NT2/D1 (cell line): ENCODE data around the gene RPH3AL.

Experiments used
- YY1 ChIP-seq: IDR thresholded peaks from 2 replicates; pipeline ENCODE4 v1.6.1; 2011; ENCODE audit not compliant: insufficient read length, insufficient read depth
- ZNF274 ChIP-seq: IDR thresholded peaks from 2 replicates; pipeline ENCODE4 v1.6.1; 2011; ENCODE audit warnings: mild to moderate bottlenecking, low read depth, low read length

DNA sequence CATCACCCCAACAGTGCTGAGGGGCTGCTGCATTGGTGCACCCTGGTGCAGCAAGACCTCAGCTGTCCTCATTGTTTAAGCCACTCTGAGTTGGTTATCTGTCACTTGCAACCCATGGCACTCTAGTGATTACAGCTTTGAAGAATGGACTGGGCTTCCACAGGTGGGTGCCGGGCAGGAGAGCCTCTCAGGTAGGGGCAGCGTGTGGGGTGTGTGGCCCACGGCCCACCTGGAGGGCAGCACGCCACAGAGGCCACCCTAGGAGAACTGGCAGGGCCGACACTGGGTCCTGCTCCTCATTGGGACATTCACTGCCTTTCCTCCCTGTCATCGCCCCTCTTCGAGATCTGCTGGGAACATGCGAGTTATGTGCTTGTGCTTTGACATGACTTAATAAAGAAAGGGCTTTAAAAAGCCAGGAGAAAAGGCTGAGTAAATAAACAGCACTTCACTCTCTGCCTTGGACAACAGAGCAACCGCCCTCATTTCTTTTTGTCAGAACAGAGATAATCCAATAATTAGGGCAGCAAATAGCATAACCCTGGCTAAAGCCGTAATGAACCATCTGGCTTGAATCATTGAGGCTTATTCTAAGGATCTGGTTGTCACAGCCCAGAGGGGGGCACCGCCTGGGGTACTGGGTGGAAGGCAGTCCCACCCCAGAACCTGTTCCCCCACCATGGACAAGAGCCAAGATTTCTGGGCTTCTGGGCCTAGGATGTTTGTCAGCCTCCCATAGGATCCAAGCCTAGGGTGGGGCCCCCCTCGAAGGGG is 174.1 kb downstream of the RPH3AL start:
- TF ChIP-seq ZNF274: no peak
- no peak for TF ChIP-seq YY1
